HCT116 (cell line): ENCODE data around the gene APOLD1. TPM values are rescaled to one million over a fixed set of nuclear protein-coding genes. Genes with fewer than 3 reads are reported as not detected.

Experiments used
- ATAC-seq: fragments of 200-7000 bp; cut with Tn5 transposase; 2 replicates; pipeline ENCODE4 v1.9.1; 2020; ENCODE audit warnings: mild to moderate bottlenecking, moderate library complexity
- BruUV-seq: library from RNA; stranded (reverse); fragments of 400-500 nt; replicated peaks from 2 replicates; lab custom pipeline; 2021; lab: Mats Ljungman, UMichigan
- CTCF ChIA-PET: fragments of 300-600 bp; sonication (Branson Sonifier 250); formaldehyde crosslinking; loops from one replicate; lab custom pipeline; 2021; ENCODE audit warnings: antibody characterized with exemption; lab: Charles Lee
- POLR2A ChIA-PET: fragments of 300-600, 350-600 bp; sonication (Branson Sonifier 250); formaldehyde crosslinking; loops from one replicate; lab custom pipeline; 2021; ENCODE audit warnings: antibody characterized with exemption; lab: Charles Lee
- RAD21 ChIA-PET, 2 experiments: fragments of 300-600 bp; sonication (Branson Sonifier 250); formaldehyde crosslinking; loops; one replicate each; lab custom pipeline; 2023; ENCODE audit warnings: low total read pairs in 2 of 2; ENCODE audit not compliant: uncharacterized antibody in 2 of 2, unreplicated experiment in 2 of 2, low non-redundant PET in 1 of 2; lab: Charles Lee
- DNase-seq: peaks from one replicate; pipeline ENCODE4 v3.0.0-alpha.2; 2010; ENCODE audit warnings: low read depth, low spot score
- H2AFZ ChIP-seq: fragments of 200-600 bp; shearing (Covaris generic), sonication (generic); 2 replicates; pipeline ENCODE4 v1.6.1; 2017; ENCODE audit warnings: low read depth, mixed run types, mixed read lengths, antibody characterized with exemption, low read length; ENCODE audit not compliant: poor library complexity, severe bottlenecking
- H3K27ac ChIP-seq: 2 replicates; pipeline ENCODE4 v1.5.1; 2012; ENCODE audit warnings: low read depth, low read length
- H3K27me3 ChIP-seq: fragments of 200-600 bp; sonication (generic); 2 replicates; pipeline ENCODE4 v1.6.1; 2016; ENCODE audit warnings: mixed run types, low read length, mixed read lengths; ENCODE audit not compliant: insufficient read depth
- H3K36me3 ChIP-seq, 2 experiments: fragments of 200-500 bp in 1 of 2; fragments of 200-600 bp in 1 of 2; sonication (Bioruptor generic) in 1 of 2; sonication (generic) in 1 of 2; 2 replicates each; pipeline versions ENCODE4 v1.5.1 to v1.6.1; 2014 to 2016; ENCODE audit warnings: low read length in 2 of 2, inconsistent platforms in 1 of 2, mixed read lengths in 1 of 2, mixed run types in 1 of 2; ENCODE audit not compliant: insufficient read depth in 2 of 2, control insufficient read depth in 1 of 2
- H3K4me1 ChIP-seq, 2 experiments: fragments of 200-600 bp in 1 of 2; sonication (generic) in 1 of 2; 2 replicates each; pipeline versions ENCODE4 v1.5.1 to v1.6.1; 2012 to 2017; ENCODE audit warnings: low read length in 2 of 2, inconsistent platforms in 1 of 2, mild to moderate bottlenecking in 1 of 2, mixed read lengths in 1 of 2, mixed run types in 1 of 2, moderate library complexity in 1 of 2; ENCODE audit not compliant: insufficient read depth in 2 of 2, control insufficient read depth in 1 of 2
- H3K4me2 ChIP-seq: fragments of 200-600 bp; sonication (generic); 2 replicates; pipeline ENCODE4 v1.6.1; 2017; ENCODE audit warnings: mixed run types, low read length, mixed read lengths
- H3K4me3 ChIP-seq, 2 experiments: fragments of 200-600 bp in 1 of 2; sonication (generic) in 1 of 2; replicated peaks in 1 of 2; 2 replicates each; pipeline ENCODE4 v1.5.1; 2011 to 2016; ENCODE audit warnings: low read length in 2 of 2, control low read depth in 1 of 2, low read depth in 1 of 2, mild to moderate bottlenecking in 1 of 2, mixed read lengths in 1 of 2, mixed run types in 1 of 2
- H3K79me2 ChIP-seq: fragments of 200-600 bp; sonication (generic); 2 replicates; pipeline ENCODE4 v1.6.1; 2017; ENCODE audit warnings: mild to moderate bottlenecking, mixed run types, low read length, moderate library complexity, mixed read lengths; ENCODE audit not compliant: insufficient read depth
- H3K9ac ChIP-seq: fragments of 200-600 bp; sonication (generic); 2 replicates; pipeline ENCODE4 v1.6.1; 2016; ENCODE audit warnings: low read length, mixed read lengths
- H3K9me2 ChIP-seq: fragments of 200-600 bp; sonication (generic), shearing (Covaris generic); 2 replicates; pipeline ENCODE4 v1.6.1; 2017; ENCODE audit warnings: mixed run types, mild to moderate bottlenecking, moderate library complexity; ENCODE audit not compliant: insufficient read depth
- H3K9me3 ChIP-seq, 2 experiments: fragments of 200-500 bp in 1 of 2; fragments of 200-600 bp in 1 of 2; sonication (Bioruptor generic) in 1 of 2; sonication (generic) in 1 of 2; 2 replicates each; pipeline ENCODE4 v1.6.1; 2014 to 2017; ENCODE audit warnings: low read length in 2 of 2, mixed read lengths in 2 of 2, inconsistent platforms in 1 of 2, low read depth in 1 of 2, mild to moderate bottlenecking in 1 of 2, mixed run types in 1 of 2, moderate library complexity in 1 of 2; ENCODE audit not compliant: control insufficient read depth in 1 of 2, insufficient read depth in 1 of 2
- H4K20me1 ChIP-seq: fragments of 200-600 bp; sonication (generic), shearing (Covaris generic); 2 replicates; pipeline ENCODE4 v1.6.1; 2017; ENCODE audit warnings: mixed run types, mild to moderate bottlenecking, moderate library complexity; ENCODE audit not compliant: insufficient read depth
- RAD21 ChIP-seq: IDR thresholded peaks from 2 replicates; pipeline ENCODE4 v1.6.1; 2012; ENCODE audit warnings: low read depth, mild to moderate bottlenecking
- SRF ChIP-seq: IDR thresholded peaks from 2 replicates; pipeline ENCODE4 v1.6.1; 2012; ENCODE audit warnings: low read depth
- YY1 ChIP-seq: IDR thresholded peaks from 2 replicates; pipeline ENCODE4 v1.6.1; 2011; ENCODE audit warnings: low read length, low read depth, moderate library complexity, mild to moderate bottlenecking; ENCODE audit not compliant: insufficient replicate concordance; ENCODE audit errors: extremely low read depth
- intact Hi-C: fragments of 100-400 bp; cut with micrococcal nuclease; formaldehyde crosslinking; loops from 2 replicates; pipeline ENCODE4 v1.10.0; 2022
- total RNA-seq: library from RNA; stranded (reverse); gene quantifications from one replicate; pipeline ENCODE4 v1.2.1, GENCODE V29; 2021; ENCODE audit not compliant: unreplicated experiment
- TF ChIP-seq, protein P1 (sequence below): IDR thresholded peaks from 2 replicates; pipeline ENCODE4 v1.6.1; 2011; ENCODE audit warnings: mild to moderate bottlenecking, low read length, moderate library complexity; ENCODE audit not compliant: insufficient replicate concordance; ENCODE audit errors: extremely low read depth
- TF ChIP-seq, protein P2 (sequence below): IDR thresholded peaks from 2 replicates; pipeline ENCODE4 v1.6.1; 2012; ENCODE audit warnings: low read depth

Gene APOLD1
- total RNA-seq, 1 experiment from 2014 or later, result 3.9 TPM

DNA sequence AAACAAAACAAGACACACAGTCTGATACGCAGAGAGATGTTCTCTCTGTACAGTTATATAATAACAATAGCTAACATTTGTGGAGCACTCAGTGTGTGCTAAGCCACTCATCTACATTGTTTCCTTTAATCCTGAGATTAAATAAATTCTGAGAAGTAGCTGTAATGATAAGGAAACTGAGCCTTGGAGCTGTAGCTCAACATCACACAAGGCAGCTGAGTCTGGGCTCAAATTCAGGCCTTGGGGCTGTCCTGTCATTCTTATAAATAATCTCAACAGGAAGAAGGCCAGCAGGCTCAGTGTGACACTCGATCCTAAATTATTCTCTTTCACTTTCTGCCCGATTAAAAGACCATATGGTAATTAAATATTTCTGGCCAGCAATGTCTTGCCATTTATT is 43.8 kb upstream of the APOLD1 start:
- no TSS peak for BruUV-seq
- DNase-seq (no peak), ATAC-seq (no peak)
- Histone ChIP-seq H3K27me3 (no peaks in the 10 kb centered on the region), H3K27ac (no peak overlapping the region), H3K36me3 (no peaks in the 10 kb centered on the region), H4K20me1 (no peaks in the 10 kb centered on the region), H3K4me1 (peaks cover 5 to 24% of the 10 kb centered on the region in 2 experiments), H3K9me3 (no peaks in the 10 kb centered on the region), H3K9me2 (no peaks in the 10 kb centered on the region), H3K79me2 (no peaks in the 10 kb centered on the region), H2AFZ (no peak overlapping the region), H3K9ac (no peak overlapping the region), H3K4me2 (no peak overlapping the region), H3K4me3 (no peak overlapping the region)
- ChIA-PET POLR2A (no interaction called here), RAD21 (no interaction called here), CTCF (no interaction called here)
- intact Hi-C loops, result no loop called here
- TF ChIP-seq, protein P1, sequence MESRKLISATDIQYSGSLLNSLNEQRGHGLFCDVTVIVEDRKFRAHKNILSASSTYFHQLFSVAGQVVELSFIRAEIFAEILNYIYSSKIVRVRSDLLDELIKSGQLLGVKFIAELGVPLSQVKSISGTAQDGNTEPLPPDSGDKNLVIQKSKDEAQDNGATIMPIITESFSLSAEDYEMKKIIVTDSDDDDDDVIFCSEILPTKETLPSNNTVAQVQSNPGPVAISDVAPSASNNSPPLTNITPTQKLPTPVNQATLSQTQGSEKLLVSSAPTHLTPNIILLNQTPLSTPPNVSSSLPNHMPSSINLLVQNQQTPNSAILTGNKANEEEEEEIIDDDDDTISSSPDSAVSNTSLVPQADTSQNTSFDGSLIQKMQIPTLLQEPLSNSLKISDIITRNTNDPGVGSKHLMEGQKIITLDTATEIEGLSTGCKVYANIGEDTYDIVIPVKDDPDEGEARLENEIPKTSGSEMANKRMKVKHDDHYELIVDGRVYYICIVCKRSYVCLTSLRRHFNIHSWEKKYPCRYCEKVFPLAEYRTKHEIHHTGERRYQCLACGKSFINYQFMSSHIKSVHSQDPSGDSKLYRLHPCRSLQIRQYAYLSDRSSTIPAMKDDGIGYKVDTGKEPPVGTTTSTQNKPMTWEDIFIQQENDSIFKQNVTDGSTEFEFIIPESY, result no peak
- TF ChIP-seq SRF, result no peak
- TF ChIP-seq YY1, result no peak
- TF ChIP-seq RAD21, result no peak
- TF ChIP-seq, protein P2, sequence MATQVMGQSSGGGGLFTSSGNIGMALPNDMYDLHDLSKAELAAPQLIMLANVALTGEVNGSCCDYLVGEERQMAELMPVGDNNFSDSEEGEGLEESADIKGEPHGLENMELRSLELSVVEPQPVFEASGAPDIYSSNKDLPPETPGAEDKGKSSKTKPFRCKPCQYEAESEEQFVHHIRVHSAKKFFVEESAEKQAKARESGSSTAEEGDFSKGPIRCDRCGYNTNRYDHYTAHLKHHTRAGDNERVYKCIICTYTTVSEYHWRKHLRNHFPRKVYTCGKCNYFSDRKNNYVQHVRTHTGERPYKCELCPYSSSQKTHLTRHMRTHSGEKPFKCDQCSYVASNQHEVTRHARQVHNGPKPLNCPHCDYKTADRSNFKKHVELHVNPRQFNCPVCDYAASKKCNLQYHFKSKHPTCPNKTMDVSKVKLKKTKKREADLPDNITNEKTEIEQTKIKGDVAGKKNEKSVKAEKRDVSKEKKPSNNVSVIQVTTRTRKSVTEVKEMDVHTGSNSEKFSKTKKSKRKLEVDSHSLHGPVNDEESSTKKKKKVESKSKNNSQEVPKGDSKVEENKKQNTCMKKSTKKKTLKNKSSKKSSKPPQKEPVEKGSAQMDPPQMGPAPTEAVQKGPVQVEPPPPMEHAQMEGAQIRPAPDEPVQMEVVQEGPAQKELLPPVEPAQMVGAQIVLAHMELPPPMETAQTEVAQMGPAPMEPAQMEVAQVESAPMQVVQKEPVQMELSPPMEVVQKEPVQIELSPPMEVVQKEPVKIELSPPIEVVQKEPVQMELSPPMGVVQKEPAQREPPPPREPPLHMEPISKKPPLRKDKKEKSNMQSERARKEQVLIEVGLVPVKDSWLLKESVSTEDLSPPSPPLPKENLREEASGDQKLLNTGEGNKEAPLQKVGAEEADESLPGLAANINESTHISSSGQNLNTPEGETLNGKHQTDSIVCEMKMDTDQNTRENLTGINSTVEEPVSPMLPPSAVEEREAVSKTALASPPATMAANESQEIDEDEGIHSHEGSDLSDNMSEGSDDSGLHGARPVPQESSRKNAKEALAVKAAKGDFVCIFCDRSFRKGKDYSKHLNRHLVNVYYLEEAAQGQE, result no peak
